Natural killer cell treated with Interleukin-12 subunit alpha and Interleukin-12 subunit beta and Interleukin-15 and Interleukin-18, amount 100 ng/mL, for 72 hours (primary cell): ENCODE results near the gene SMG6. TPM values are rescaled to one million over a fixed set of nuclear protein-coding genes. Genes with fewer than 3 reads are reported as not detected.
"Not testable (repeated sequence)": the region's sequence is repeated elsewhere in the genome, so short reads cannot be mapped to it uniquely, and the experiment has no call there.

Experiments used
- ATAC-seq, 2 donors: fragments of 150-1000 bp; cut with Tn5 transposase in 1 of 2; sonication (Bioruptor Pico), chemical (Tn5 transposase) in 1 of 2; 2 replicates each; pipeline ENCODE4 v1.10.0; 2021
- DNase-seq: peaks from one replicate; pipeline ENCODE4 v3.0.0; 2022; ENCODE audit warnings: low spot score
- H3K27ac Mint-ChIP-seq, 2 donors: 1 replicate in 1 of 2; 2 replicates in 1 of 2; pipeline ENCODE4 v1.8.0; 2022; ENCODE audit warnings: mixed read lengths in 2 of 2, mild to moderate bottlenecking in 1 of 2, moderate library complexity in 1 of 2
- H3K27me3 Mint-ChIP-seq, 2 donors: 1 replicate in 1 of 2; 2 replicates in 1 of 2; pipeline ENCODE4 v1.8.0; 2022; ENCODE audit warnings: mixed read lengths in 2 of 2
- H3K36me3 Mint-ChIP-seq: one replicate; pipeline ENCODE4 v1.8.0; 2022; ENCODE audit warnings: mixed read lengths
- H3K4me1 Mint-ChIP-seq, 2 donors: 1 replicate in 1 of 2; 2 replicates in 1 of 2; pipeline ENCODE4 v1.8.0; 2022; ENCODE audit warnings: low read depth in 2 of 2, mixed read lengths in 2 of 2, mild to moderate bottlenecking in 1 of 2
- H3K4me3 Mint-ChIP-seq: one replicate; pipeline ENCODE4 v1.8.0; 2022; ENCODE audit warnings: mixed read lengths
- H3K9me3 Mint-ChIP-seq: 2 replicates; pipeline ENCODE4 v1.8.0; 2022; ENCODE audit warnings: mixed read lengths
- total RNA-seq, 2 donors: library from RNA; stranded (reverse); gene quantifications; one replicate each; pipeline ENCODE4 v1.2.3, GENCODE V29; 2022

SMG6 gene
- total RNA-seq, 2 donors from 2014 or later: 33.6 to 74.7 TPM

GRCh38 chr17:2015314-2015713, 288.3 kb downstream of the SMG6 start:
- Mint-ChIP-seq H3K4me3 (no peak overlapping the region), H3K36me3 (no peaks in the 10 kb centered on the region), H3K9me3 (no peaks in the 10 kb centered on the region), H3K27ac (no peak overlapping the region), H3K4me1 (peaks cover 0 to 3% of the 10 kb centered on the region in 2 donors), H3K27me3 (peaks cover 22 to 43% of the 10 kb centered on the region in 2 donors)
- DNase-seq (no peak), ATAC-seq (no peak)

- H3K36me3 Mint-ChIP-seq: no peaks in the 10 kb centered on the region
These were observed 289.6 kb downstream of the SMG6 start for GRCh38 chr17:2013994-2014317.

GRCh38 chr17:2013220-2013993, 290.2 kb downstream of the SMG6 start:
- not testable (repeated sequence) for DNase-seq, H3K27ac Mint-ChIP-seq, ATAC-seq, H3K36me3 Mint-ChIP-seq, H3K4me1 Mint-ChIP-seq, H3K4me3 Mint-ChIP-seq, H3K9me3 Mint-ChIP-seq
- H3K27me3 Mint-ChIP-seq: peaks cover 16 to 25% of the 10 kb centered on the region in 2 donors

More at GRCh38 chr17:2013994-2014317, 289.6 kb downstream of the SMG6 start:
- H3K27ac Mint-ChIP-seq: no peak overlapping the region
- DNase-seq: no peak
- H3K9me3 Mint-ChIP-seq: no peaks in the 10 kb centered on the region
- no peak for ATAC-seq
- peaks cover 17 to 29% of the 10 kb centered on the region in 2 donors for H3K27me3 Mint-ChIP-seq
- no peak overlapping the region for H3K4me3 Mint-ChIP-seq
- peaks cover 0 to 3% of the 10 kb centered on the region in 2 donors for H3K4me1 Mint-ChIP-seq

GRCh38 chr17:2012499-2012898, 291.1 kb downstream of the SMG6 start:
- Mint-ChIP-seq H3K36me3 (no peaks in the 10 kb centered on the region), H3K4me3 (no peak overlapping the region), H3K9me3 (no peaks in the 10 kb centered on the region), H3K27ac (no peak overlapping the region), H3K4me1 (peaks cover 0 to 3% of the 10 kb centered on the region in 2 donors), H3K27me3 (peaks cover 9 to 25% of the 10 kb centered on the region in 2 donors)
- ATAC-seq (no peak), DNase-seq (no peak)

GRCh38 chr17:2011411-2012371, 291.9 kb downstream of the SMG6 start:
- ATAC-seq (no peak), DNase-seq (no peak)
- Mint-ChIP-seq H3K27ac (no peak overlapping the region), H3K4me3 (no peak overlapping the region), H3K27me3 (peaks cover 9 to 25% of the 10 kb centered on the region in 2 donors), H3K9me3 (no peaks in the 10 kb centered on the region), H3K36me3 (no peaks in the 10 kb centered on the region), H3K4me1 (peaks cover 0 to 3% of the 10 kb centered on the region in 2 donors)

Other genes with a start within 250 kb of the SMG6 start
- 10 to 100 TPM; 24.8 to 56.7 TPM for gene HIC1, start 248.7 kb downstream of the SMG6 start, total RNA-seq
- gene SRR, start 165 bp upstream of the SMG6 start, total RNA-seq: 10 to 100 TPM; 19.8 to 21.3 TPM
- gene TSR1, start 32.7 kb upstream of the SMG6 start, total RNA-seq: 10 to 100 TPM; 47.5 to 95.6 TPM
- gene SGSM2, start 33.7 kb upstream of the SMG6 start, total RNA-seq: 10 to 100 TPM; 16.6 to 54.8 TPM
- gene MNT, start 97.3 kb upstream of the SMG6 start, total RNA-seq: 10 to 100 TPM; 20.3 to 36.9 TPM
- gene METTL16, start 208.1 kb upstream of the SMG6 start, total RNA-seq: 10 to 100 TPM; 29.7 to 53.8 TPM